ENCODE results near the gene CLNS1A. TPM values are rescaled to one million over a fixed set of nuclear protein-coding genes. Genes with fewer than 3 reads are reported as not detected.

Gene CLNS1A
- total and polyA plus RNA-seq, 9 of the 15 experiments (the other 6 are each of a cell fraction or from before 2014, with no cell fraction given): 146 to 472 (median 345) TPM

GRCh38 chr11:77589521-77590193, 47.9 kb downstream of the CLNS1A start, which contains the start of gene AQP11 (continued):
- TF ChIP-seq HMGN3 (IDR thresholded peaks at IDR 0.05; ENCODE audit: borderline replicate concordance, extremely low read depth, insufficient read length, low read depth, low read length): peak; percentile 80
- TF ChIP-seq IRF2 (CRISPR knock-in tag; IDR thresholded peaks at IDR 0.05): no peak
- no peak for TF ChIP-seq ZNF311 (CRISPR knock-in tag; IDR thresholded peaks at IDR 0.05)
- no peak for TF ChIP-seq DIDO1 (tag; IDR thresholded peaks at IDR 0.05; ENCODE audit: low read depth)
- TF ChIP-seq EP400 (IDR thresholded peaks at IDR 0.05): no peak
- TF ChIP-seq, protein P1, sequence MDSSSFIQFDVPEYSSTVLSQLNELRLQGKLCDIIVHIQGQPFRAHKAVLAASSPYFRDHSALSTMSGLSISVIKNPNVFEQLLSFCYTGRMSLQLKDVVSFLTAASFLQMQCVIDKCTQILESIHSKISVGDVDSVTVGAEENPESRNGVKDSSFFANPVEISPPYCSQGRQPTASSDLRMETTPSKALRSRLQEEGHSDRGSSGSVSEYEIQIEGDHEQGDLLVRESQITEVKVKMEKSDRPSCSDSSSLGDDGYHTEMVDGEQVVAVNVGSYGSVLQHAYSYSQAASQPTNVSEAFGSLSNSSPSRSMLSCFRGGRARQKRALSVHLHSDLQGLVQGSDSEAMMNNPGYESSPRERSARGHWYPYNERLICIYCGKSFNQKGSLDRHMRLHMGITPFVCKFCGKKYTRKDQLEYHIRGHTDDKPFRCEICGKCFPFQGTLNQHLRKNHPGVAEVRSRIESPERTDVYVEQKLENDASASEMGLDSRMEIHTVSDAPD (CRISPR knock-in tag; IDR thresholded peaks at IDR 0.05): no peak
- peak in 1 of 2 experiments; percentile 84; a peak in 2 of 4 replicates for TF ChIP-seq SIN3A (IDR thresholded peaks at IDR 0.05; ENCODE audit: borderline replicate concordance in 2 of 2, control insufficient read depth in 1 of 2, low read depth in 2 of 2, low read length in 2 of 2)
- peak; percentile 83 to 96 for TF ChIP-seq E2F6 (IDR thresholded peaks at IDR 0.05; ENCODE audit: borderline replicate concordance in 1 of 2, extremely low read depth in 1 of 2, insufficient read depth in 1 of 2, insufficient read length in 1 of 2, low read depth in 1 of 2, low read length in 1 of 2, poor library complexity in 1 of 2, severe bottlenecking in 1 of 2)
- no peak for TF ChIP-seq MBD2 (IDR thresholded peaks at IDR 0.05; ENCODE audit: borderline replicate concordance, low read depth)
- no peak for TF ChIP-seq ZNF146 (CRISPR knock-in tag; IDR thresholded peaks at IDR 0.05; ENCODE audit: unreplicated experiment)
- peak; percentile 50 for TF ChIP-seq TBP (optimal IDR thresholded peaks at IDR 0.05; ENCODE audit: low read depth, low read length)
- TF ChIP-seq STAT6 (CRISPR knock-in tag; IDR thresholded peaks at IDR 0.05): no peak
- no peak for TF ChIP-seq E2F5 (CRISPR knock-in tag; IDR thresholded peaks at IDR 0.05)
- TF ChIP-seq STAT5B (CRISPR knock-in tag; IDR thresholded peaks at IDR 0.05): no peak
- no peak for TF ChIP-seq IRF1 (CRISPR knock-in tag; IDR thresholded peaks at IDR 0.05; ENCODE audit: borderline replicate concordance)
- TF ChIP-seq KAT7 (CRISPR knock-in tag; IDR thresholded peaks at IDR 0.05; ENCODE audit: borderline replicate concordance): no peak
- TF ChIP-seq ZNF263 (CRISPR knock-in tag; IDR thresholded peaks at IDR 0.05; ENCODE audit: borderline replicate concordance): no peak
- no peak for TF ChIP-seq NBN (IDR thresholded peaks at IDR 0.05; ENCODE audit: low read depth)
- TF ChIP-seq FOSL1 (tag; conservative IDR thresholded peaks at IDR 0.05): 0 out of 2 replicates have a peak, but pooled peaks have one; percentile 36
- TF ChIP-seq ILK (tag; IDR thresholded peaks at IDR 0.05; ENCODE audit: borderline replicate concordance, low read depth): no peak

All from K562 (cell line).